ENCODE measurements around the gene TRMT112.

- TF ChIP-seq CTCF (IDR thresholded peaks at IDR 0.05) (no peak), POLR2A (IDR thresholded peaks at IDR 0.05) (no peak)
These were observed 35.0 kb upstream of the TRMT112 start for GRCh38 chr11:64352099-64352994.
